RKO (cell line): ENCODE data around the gene KRTAP22-2.
A peak's percentile ranks its signal among the peaks of the same experiment; 100 is the strongest.

Source experiments
- DNase-seq: peaks from one replicate; pipeline ENCODE4 v3.0.0-alpha.2; 2016; ENCODE audit warnings: low spot score

The KRTAP22-2 gene

GRCh38 chr21:30590297-30590696 lies at the start of gene KRTAP22-2:
Gene KRTAP22-2, minus strand, starts transcription at chr21:30590397.
- DNase-seq: no peak

DNA sequence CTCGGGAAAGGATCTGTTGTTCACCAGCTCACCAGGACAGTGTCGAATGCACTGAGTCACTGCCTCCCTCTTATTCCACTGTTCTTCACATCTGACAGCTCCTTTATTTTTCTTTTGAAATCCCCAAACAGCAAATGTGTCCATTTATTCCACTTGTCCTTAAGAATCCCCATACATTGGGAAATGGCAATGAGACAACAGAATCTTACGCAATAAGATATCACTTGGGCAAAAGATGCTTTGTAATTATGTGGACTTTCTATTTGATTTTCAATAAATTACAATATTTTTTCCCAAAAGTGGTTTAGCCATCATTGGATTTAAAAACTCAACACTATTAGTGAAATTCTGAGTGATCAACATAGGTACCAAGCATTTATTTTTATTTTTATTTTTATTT lies 48.5 kb upstream of the KRTAP22-2 start:
- DNase-seq: no peak

GRCh38 chr21:30634906-30635305 lies 44.7 kb upstream of the KRTAP22-2 start, which contains the start of gene KRTAP20-2:
Gene KRTAP20-2, plus strand, starts transcription at chr21:30635206. Its CDS starts 58 bp downstream, at chr21:30635264.
- no peak for DNase-seq

DNA sequence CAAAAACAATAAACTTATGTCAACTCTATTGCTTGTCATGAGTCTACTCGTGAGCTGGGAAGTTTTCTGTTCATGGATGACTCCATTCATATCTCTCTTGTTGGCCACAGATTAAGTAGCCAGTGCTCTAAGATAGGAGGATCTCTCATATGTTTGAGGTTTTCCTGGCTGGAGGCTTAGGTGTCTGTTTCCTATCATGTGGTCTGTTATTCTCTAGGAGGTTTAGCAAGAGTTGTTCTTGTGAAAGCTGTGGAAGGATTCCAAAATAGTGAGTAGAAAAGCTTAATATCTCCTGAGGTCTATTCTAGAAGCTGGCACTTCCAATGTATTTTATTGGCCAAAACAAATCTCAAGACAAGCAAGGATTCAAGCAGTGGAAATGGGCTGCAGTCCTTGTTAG lies 39.0 kb upstream of the KRTAP22-2 start:
- DNase-seq: no peak

GRCh38 chr21:30628109-30628508 lies 37.9 kb upstream of the KRTAP22-2 start:
- no peak for DNase-seq

DNA sequence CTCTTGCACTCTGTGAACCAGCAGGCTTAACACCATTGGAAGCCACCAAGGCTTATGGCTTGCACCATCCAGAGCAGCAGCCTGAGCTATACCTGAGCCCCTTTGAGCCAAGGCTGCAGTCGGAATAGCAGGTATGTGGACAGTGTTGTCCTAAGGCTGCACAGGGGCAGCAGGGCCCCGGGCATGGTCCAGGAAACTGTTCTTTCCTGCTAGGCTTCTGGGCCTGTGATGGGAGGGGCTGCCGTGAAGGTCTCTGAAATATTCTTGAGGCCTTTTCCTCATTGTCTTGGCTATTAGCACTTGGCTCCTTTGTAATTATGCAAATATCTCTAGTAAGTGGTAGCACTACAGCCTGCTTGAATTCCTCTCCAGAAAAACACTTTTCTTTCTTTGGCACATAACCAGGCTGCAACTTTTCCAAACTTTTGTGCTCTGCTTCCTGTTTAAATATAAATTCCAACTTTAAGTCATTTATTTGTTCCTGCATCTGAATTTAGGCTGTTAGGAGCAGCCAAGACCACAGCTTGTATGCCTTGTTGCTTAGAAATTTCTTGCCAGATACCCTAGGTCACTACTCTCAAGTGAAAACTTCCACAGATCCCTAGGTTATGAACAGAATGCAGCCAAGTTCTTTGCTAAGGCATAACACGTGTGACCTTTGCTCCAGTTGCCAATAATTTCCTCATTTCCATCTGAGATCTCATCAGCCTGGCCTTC lies 35.4 kb upstream of the KRTAP22-2 start:
- DNase-seq: no peak

- no peak for DNase-seq
Measured at GRCh38 chr21:30623362-30623761, 33.2 kb upstream of the KRTAP22-2 start.

- no peak for DNase-seq
Measured at GRCh38 chr21:30620522-30620921, 30.3 kb upstream of the KRTAP22-2 start, which contains the start of gene KRTAP20-4. Gene KRTAP20-4, plus strand, starts transcription at chr21:30620627.

GRCh38 chr21:30620080-30620479 lies 29.9 kb upstream of the KRTAP22-2 start:
- DNase-seq: no peak

DNA sequence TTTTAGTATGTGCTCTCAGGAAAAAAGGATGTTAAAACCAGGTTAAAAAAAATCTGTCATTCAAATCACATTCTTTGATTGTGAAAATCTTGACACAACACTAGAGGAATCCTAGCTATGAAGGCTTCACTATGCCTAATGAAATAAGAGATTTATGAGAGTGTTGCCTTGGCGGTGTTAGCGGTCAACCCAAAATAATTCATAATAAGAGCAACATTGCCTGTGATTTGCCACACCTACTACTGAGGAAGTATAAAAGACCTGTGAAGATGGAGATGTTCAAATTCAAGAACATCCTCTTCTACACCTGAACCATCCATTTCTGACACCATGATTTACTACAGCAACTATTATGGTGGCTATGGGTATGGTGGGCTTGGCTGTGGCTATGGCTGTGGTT lies 25.9 kb upstream of the KRTAP22-2 start, which contains the start of gene KRTAP20-1:
KRTAP20-1 (plus strand) TSS at position 301 of the 400 bp plus-strand sequence; CDS start at position 331, 30 bp downstream.
- DNase-seq: no peak

GRCh38 chr21:30615199-30615598 lies 25.0 kb upstream of the KRTAP22-2 start:
- DNase-seq: no peak

GRCh38 chr21:30613836-30614235 lies 23.6 kb upstream of the KRTAP22-2 start, which contains the start of gene KRTAP6-1:
Gene KRTAP6-1, minus strand, starts transcription at chr21:30613930. Its CDS starts 26 bp downstream, at chr21:30613904.
- no peak for DNase-seq

DNA sequence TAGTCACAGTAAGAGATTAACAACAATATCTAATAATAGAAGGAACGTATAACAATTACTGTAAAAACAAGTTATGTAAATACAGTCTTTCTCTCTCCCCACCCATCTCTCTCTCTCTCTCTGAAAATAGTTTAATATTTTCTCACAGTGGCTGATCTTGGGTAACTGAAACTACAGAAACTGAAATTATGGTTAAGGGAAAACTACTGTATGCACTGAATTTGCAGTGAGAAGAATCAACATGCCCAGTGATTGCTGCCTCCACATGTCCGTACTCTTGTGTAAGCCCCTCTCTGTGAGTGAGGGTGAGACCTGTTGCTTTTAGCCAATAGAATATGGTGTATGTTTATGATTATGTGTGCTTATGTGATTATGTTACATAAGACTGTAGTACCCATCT lies 21.9 kb upstream of the KRTAP22-2 start:
- DNase-seq: no peak

GRCh38 chr21:30605968-30606367 lies 15.8 kb upstream of the KRTAP22-2 start:
- DNase-seq: peak; percentile 1

DNA sequence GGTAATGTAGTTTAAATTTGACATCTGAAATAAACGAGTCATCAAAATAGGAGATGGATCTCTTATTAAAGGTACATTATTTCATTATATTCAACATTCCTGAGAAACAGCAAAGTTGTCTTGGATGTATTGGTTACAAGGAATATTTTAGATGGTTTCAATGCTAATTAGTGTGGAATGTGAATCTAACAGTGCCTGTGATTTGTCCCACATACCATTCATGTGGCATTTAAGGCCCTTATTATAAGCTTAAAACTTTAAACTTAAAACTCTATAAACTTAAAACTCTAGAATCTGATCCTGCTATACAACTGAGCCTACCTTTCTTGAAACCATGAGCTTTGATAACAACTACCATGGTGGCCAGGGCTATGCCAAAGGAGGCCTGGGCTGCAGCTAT lies 10.6 kb upstream of the KRTAP22-2 start, which contains the start of gene KRTAP22-1:
KRTAP22-1 (plus strand) TSS at position 301 of the 400 bp plus-strand sequence.
- no peak for DNase-seq

DNA sequence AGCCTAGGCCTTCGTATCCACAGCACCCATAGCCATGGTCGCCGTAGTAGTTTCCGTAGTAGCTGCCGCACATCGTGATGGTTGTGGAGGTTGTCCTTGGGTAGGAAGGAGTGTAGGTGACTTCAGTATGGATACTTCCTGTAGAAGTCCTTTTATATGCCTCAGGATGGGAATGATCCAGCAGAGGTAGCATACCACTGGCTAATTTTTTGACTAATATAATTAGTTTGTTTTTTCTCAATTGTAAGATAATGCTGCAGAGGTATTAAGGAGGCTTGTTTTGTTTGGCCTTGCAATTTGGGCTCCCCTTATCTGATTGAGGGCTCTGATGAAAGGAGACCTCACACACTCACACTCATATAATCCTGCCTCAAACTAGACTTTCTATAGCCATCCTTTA lies 8.6 kb upstream of the KRTAP22-2 start, which contains the start of gene KRTAP6-2:
KRTAP6-2 (minus strand) TSS at position 101 of the 400 bp plus-strand sequence; CDS start at position 73, 28 bp downstream.
- no peak for DNase-seq

DNA sequence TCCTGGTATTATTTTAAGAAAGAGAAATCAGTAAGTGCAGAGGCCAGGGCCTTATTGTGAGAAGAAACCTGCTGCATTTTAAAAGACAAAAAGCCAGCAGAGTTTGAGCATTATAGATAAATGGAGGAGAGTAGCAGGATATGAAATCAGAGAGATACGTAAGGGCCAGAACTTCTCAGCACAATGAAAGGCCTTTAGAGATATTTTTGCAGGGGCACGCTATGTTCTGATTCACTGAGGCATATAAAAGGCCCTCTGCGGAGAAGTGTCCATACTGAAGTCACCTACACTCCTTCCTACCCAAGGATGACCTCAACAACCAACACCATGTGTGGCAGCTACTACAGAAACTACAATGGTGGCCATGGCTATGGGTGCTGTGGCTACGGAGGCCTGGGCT lies 1.9 kb upstream of the KRTAP22-2 start, which contains the start of gene KRTAP6-3:
KRTAP6-3 (plus strand) TSS at position 301 of the 400 bp plus-strand sequence; CDS start at position 307, 6 bp downstream.
- DNase-seq: no peak

GRCh38 chr21:30582870-30583269 lies 7.3 kb downstream of the KRTAP22-2 start:
- DNase-seq: no peak

DNA sequence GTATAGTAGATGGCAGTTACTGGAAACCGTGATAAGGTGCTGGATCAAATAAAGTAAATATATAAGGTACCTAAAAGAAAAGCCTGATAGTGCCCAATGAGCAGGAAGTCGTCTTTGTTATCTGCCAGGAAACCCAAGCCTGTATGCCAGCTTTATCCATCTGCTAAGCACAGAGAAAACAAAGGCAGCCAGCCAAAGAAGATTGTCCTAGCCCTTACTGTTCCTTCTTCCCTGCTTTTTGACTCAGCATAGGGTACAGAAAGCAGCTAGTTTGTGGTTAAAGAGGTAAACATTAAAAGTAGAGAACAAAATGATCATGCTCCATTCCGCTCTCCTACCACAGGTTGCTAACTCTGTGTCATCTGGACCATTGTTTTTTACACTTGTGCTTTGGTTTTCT lies 10.1 kb downstream of the KRTAP22-2 start:
- DNase-seq: no peak

- no peak for DNase-seq
Measured at GRCh38 chr21:30579346-30579745, 10.9 kb downstream of the KRTAP22-2 start.

- peak; percentile 8 for DNase-seq
Measured at GRCh38 chr21:30577766-30578165, 12.4 kb downstream of the KRTAP22-2 start.

- no peak for DNase-seq
Measured at GRCh38 chr21:30567617-30568016, 22.6 kb downstream of the KRTAP22-2 start.

- no peak for DNase-seq
Measured at GRCh38 chr21:30563630-30564029, 26.6 kb downstream of the KRTAP22-2 start.
